GM12878 (cell line): Measurements from ENCODE around the gene SEPTIN10.

Experiments
- BHLHE40 ChIP-seq, 2 experiments: fragments of 450-650 bp in 1 of 2; IDR thresholded peaks; 2 replicates each; pipeline ENCODE4 v1.6.1; 2011 to 2017; ENCODE audit warnings: low read depth in 2 of 2, borderline replicate concordance in 1 of 2, improper control_type of control experiment in 1 of 2, low read length in 1 of 2, mild to moderate bottlenecking in 1 of 2
- CTCF ChIP-seq, 3 experiments: IDR thresholded peaks in 2 of 3; conservative IDR thresholded peaks in 1 of 3; 2 replicates each; pipeline ENCODE4 v1.5.1; 2011; ENCODE audit warnings: low read depth in 3 of 3, low read length in 3 of 3, mild to moderate bottlenecking in 3 of 3, control low read depth in 2 of 3, moderate library complexity in 2 of 3, inconsistent platforms in 1 of 3, mixed read lengths in 1 of 3; ENCODE audit not compliant: control insufficient read depth in 2 of 3, insufficient read depth in 1 of 3; ENCODE audit errors: extremely low read depth in 1 of 3
- EGR1 ChIP-seq, 2 experiments: IDR thresholded peaks; 1 replicate in 1 of 2; 2 replicates in 1 of 2; pipeline ENCODE4 v1.6.1; 2011 to 2012; ENCODE audit warnings: low read depth in 2 of 2, low read length in 2 of 2, borderline replicate concordance in 1 of 2, mild to moderate bottlenecking in 1 of 2, moderate library complexity in 1 of 2
- EZH2 ChIP-seq: IDR thresholded peaks from 2 replicates; pipeline ENCODE4 v1.6.1; 2012; ENCODE audit warnings: low read depth, mild to moderate bottlenecking, control low read depth, inconsistent platforms, low read length, borderline replicate concordance; ENCODE audit not compliant: control insufficient read depth
- HDGF ChIP-seq: fragments of 450-650 bp; IDR thresholded peaks from 2 replicates; pipeline ENCODE4 v1.6.1; 2016; ENCODE audit warnings: antibody characterized with exemption
- POLR2A ChIP-seq: IDR thresholded peaks from 2 replicates; pipeline ENCODE4 v1.6.1; 2011; ENCODE audit warnings: low read depth, mild to moderate bottlenecking, low read length
- POLR2AphosphoS5 ChIP-seq: IDR thresholded peaks from 2 replicates; pipeline ENCODE4 v1.6.1; 2011; ENCODE audit warnings: mild to moderate bottlenecking, low read length, inconsistent platforms
- SUZ12 ChIP-seq: fragments of 200-600 bp; sonication (generic); IDR thresholded peaks from one replicate; pipeline ENCODE4 v1.6.1; 2018; ENCODE audit warnings: antibody characterized with exemption, mild to moderate bottlenecking; ENCODE audit not compliant: unreplicated experiment
- ZBED1 ChIP-seq: IDR thresholded peaks from 2 replicates; pipeline ENCODE4 v1.6.1; 2016; ENCODE audit warnings: borderline replicate concordance

- TF ChIP-seq EGR1 (IDR thresholded peaks at IDR 0.05; ENCODE audit: borderline replicate concordance in 1 of 2, low read depth in 2 of 2, low read length in 2 of 2) = no peak
- no peak for TF ChIP-seq SUZ12
- no peak for TF ChIP-seq POLR2AphosphoS5
- TF ChIP-seq BHLHE40 (IDR thresholded peaks at IDR 0.05; ENCODE audit: borderline replicate concordance in 1 of 2, low read depth in 2 of 2, low read length in 1 of 2) = no peak
- no peak for TF ChIP-seq POLR2A
- no peak for TF ChIP-seq CTCF (IDR thresholded peaks at IDR 0.05 in 2 of 3, conservative IDR thresholded peaks at IDR 0.05 in 1 of 3; ENCODE audit: control insufficient read depth in 2 of 3, extremely low read depth in 1 of 3, insufficient read depth in 1 of 3, low read depth in 3 of 3, low read length in 3 of 3)
- TF ChIP-seq HDGF = no peak
- TF ChIP-seq EZH2 = no peak
- TF ChIP-seq ZBED1 = no peak
Observed at GRCh38 chr2:109535217-109535946, 78.4 kb downstream of the SEPTIN10 start.
